Left ventricle myocardium superior (tissue), 1 donor: ENCODE data around the gene AUH. TPM values are rescaled to one million over a fixed set of nuclear protein-coding genes. Genes with fewer than 3 reads are reported as not detected.
A peak's percentile ranks its signal among the peaks of the same experiment; 100 is the strongest.

Source experiments
- ATAC-seq: fragments of 200-7000 bp; cut with Tn5 transposase; one replicate; pipeline ENCODE4 v1.9.1; 2020; ENCODE audit warnings: mild to moderate bottlenecking, moderate library complexity
- DNase-seq: peaks from one replicate; pipeline ENCODE4 v3.0.0-alpha.2; 2020
- intact Hi-C: fragments of 100-400 bp; cut with micrococcal nuclease; formaldehyde crosslinking; loops from one replicate; pipeline ENCODE4 v1.11.0; 2022
- total RNA-seq: library from RNA; stranded (reverse); fragmentation: NEBNext Ultra II Directional; extraction: Animal tissue kit (Norgen Biotek cat#: 25700); gene quantifications from one replicate; pipeline ENCODE4 v1.2.1, GENCODE V29; 2021
- donor health status: DM: no; HTN: yes; CAD: no; lungs with severe emphysema.

The AUH gene
- total RNA-seq, 1 donor from 2014 or later, result 44.1 TPM

DNA sequence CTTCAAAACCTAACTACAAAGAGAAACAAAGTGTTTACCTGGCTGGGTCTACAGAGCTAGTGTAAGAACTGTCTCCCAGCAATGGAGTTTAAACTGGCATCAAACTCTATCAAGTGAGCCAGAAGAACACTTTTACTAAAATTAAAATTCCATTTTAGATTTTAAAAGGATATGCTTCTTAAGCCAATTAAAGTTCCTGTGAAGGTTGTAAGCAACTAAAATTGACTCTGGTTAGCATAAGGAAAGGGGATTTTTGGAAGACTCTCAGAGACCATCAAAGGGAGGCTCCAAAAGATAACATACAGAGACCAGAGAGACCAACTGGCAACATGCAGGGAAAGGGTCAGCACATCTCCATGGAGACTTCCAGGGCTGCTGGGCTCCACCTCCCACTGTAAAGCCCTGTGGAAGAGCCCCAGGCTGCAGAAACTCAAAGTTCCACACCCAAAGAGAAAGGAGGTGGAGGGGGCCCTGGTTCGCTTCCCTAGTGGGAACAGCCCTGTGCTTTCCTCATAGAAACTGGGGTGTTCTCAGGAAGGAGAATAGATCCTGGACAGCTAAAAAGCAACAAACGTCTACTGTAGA lies 91.7 kb downstream of the AUH start:
- intact Hi-C loops, result no loop called here
- ATAC-seq (no peak), DNase-seq (no peak)

DNA sequence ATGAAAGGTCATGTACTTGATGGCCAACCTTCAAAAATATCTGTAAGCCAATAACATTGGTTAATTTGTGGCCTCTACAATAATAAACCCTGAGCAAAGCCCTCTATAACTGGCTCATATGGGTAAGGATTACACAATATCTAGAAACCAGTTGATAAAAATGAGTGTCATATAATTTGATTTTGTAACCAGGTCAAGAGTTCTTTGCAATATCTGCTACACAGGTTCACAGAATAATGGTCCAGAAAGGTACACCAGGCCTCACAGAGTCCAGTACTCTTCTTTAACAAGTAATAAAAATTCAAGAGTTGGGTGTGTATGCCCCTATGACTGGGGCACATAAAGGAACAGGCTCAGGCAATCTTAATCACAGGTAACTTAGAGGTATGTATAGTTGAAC lies 95.3 kb downstream of the AUH start:
- intact Hi-C loops, result no loop called here
- DNase-seq (no peak), ATAC-seq (no peak)

DNA sequence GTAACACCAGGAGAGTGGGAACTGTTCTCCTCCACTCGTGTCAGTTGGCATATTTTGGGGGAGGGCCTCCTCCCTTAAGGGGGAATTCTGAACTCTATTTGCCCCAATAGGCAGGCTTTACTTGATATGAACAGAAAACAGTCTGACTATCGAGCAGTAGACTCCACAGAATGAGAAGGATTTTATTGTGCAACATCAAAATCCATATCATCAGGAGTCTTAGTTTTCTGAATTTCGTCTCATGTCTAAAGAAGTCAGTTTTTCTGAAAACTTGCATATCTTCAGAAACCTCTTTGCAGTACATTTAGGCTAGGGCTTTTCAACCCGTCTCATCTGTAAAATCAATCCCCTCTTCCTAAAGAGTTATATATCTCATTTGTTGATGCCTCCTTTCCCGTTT lies 96.2 kb downstream of the AUH start:
- ATAC-seq (no peak), DNase-seq (no peak)
- intact Hi-C loops, result no loop called here

DNA sequence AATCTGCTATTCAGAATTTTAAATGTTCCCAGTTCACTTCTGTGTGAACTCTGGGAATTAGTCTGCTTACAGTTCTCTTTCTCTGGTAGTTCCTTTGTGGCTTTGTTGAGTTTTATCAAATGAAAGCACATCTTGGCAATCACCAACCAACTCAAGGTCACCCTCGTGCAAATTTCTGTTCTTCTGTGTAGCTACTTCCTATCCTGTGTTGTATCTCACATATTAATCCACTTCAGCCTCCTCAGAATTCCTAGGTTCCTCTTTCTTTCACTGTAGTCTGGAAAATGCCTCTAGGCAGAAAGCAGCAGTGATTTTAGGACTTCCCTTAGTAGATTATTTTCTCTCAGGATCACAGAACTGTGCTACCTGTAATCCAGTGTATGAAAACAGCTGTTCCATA lies 100.3 kb downstream of the AUH start:
- no peak for DNase-seq
- ATAC-seq, result peak; percentile 27
- intact Hi-C loops, result no loop called here

DNA sequence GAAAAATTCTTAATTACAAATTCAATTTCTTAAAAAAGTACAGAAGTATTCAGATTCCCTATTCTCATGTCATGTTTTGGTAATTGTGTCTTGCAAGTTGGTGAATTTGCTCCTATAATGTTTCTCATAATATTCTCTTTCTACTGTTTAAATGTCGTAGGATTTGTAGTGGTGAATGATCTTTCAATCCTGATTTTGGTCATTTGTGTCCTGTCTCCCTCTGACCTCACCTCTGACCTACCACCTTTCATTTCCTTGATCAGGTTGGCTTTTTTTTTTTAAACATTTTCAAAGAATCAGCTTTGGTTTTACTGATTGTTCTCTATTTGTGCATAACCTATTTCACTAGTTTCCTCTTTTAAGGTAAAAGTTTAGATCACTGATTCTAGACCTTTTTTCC lies 102.6 kb downstream of the AUH start:
- no peak for DNase-seq
- intact Hi-C loops, result no loop called here
- no peak for ATAC-seq

DNA sequence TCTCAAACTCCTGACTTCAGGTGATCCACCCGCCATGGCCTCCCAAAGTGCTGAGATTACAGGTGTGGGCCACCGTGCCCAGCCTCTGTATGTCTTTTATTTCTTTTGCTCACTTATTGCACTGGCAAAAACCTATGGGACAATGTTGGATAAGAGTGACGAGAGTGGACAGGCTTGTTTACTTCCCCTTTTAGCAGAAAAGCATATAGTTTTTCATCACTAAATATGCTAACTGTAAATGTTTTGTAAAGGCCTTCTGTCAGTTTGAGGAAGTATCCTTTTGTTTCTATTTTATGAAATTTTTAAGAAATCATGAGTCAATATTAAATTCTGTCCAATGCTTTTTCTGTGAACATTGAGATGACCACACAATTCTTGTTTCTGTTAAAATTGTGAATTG lies 103.3 kb downstream of the AUH start:
- peak; percentile 15 for ATAC-seq
- no peak for DNase-seq
- intact Hi-C loops, result no loop called here

DNA sequence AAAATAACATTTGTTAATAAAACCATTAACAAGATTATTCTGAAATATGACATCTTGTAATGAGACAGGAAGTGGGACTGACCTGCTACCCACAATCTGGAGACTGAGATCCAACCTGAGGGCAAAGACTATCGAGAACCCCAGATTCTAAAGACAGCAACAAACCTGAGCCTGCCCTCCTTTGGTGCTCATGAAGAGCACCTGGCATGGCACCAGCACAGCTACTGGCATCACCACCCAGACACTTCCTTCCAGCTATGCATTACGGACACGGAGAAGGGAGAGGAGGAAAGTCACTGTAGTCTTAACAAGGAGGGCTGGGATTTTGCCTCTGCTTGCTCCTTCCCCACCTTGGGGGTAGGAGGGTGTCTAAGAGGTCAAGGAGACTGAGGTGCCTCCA lies 105.5 kb downstream of the AUH start:
- DNase-seq, result peak; percentile 44
- intact Hi-C loops, result no loop called here
- peak; percentile 53 for ATAC-seq

DNA sequence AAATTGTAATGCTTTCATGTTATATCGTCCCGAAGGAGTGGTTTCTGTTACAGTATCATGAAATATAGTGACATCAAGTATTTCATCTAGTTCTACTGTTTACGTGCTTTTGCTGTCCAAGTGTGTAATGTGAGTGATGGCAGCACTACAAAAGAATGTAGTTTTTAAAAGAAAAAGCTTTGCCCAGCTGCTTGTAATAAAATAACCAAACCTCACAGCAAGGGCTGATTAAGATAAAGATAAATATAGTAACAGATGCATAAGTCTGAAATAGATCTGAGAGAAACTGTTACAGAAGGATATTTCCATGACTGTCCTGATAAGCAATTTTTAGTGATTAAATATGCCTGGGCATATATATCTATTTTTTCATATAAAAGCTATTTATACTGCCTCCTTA lies 106.4 kb downstream of the AUH start:
- intact Hi-C loops, result no loop called here
- ATAC-seq (no peak), DNase-seq (no peak)

DNA sequence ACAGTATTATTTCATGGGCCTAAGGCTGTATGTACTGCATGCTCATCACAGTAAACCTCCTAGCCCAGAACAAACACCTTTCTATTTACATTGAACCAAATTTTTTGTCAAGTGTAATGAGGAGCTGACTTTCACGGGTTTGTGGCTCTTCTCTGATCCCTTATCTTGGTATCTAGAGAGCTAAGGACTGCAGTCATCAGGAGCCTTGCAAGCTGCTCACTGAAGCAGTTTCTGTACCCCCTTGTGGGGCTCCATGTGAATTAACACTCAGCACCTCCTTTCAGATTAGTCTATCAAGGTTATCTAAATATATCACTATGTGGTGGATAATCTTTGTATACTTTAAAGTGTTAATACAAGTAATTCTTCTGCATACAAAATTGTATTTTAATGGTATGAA lies 108.2 kb downstream of the AUH start:
- intact Hi-C loops, result no loop called here
- no peak for DNase-seq
- ATAC-seq, result no peak

DNA sequence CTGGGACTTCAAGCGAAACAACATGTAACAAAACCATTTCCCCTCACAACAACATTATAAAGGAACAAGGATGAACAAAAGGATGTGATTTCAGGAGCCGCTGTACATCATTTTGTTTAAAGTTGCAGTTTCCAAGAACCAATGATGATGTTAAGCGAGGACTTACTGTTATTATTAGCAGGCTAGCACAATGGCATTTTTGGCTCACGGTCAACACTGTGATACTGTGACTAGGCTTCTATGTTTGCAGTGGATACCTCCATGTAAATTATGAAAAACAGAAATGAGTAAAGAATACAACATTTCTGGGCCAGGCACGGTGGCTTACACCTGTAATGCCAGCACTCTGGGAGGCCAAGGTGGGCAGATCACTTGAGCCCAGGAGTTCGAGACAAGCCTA lies 113.0 kb downstream of the AUH start:
- intact Hi-C loops, result no loop called here
- DNase-seq (no peak), ATAC-seq (peak; percentile 78)

DNA sequence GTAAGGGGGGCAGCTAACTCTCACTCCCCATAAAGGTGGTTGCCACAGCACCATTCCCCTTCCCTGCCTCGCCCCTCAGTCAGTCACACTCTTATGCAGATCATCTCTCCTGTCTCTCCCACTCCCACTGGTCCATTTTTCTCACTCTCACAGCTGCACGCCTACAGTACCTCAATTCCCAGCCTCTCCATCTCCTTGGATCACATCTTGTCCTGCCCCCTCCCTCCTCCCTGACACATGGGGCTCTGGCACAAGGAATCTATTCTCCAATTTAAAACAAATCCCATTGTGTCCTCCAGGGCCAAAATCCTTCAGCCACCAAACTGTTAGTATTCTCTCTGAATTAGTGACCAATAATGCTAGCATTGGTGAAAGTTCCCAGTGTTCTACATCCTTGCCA lies 114.4 kb downstream of the AUH start:
- DNase-seq (no peak), ATAC-seq (no peak)
- intact Hi-C loops, result no loop called here

DNA sequence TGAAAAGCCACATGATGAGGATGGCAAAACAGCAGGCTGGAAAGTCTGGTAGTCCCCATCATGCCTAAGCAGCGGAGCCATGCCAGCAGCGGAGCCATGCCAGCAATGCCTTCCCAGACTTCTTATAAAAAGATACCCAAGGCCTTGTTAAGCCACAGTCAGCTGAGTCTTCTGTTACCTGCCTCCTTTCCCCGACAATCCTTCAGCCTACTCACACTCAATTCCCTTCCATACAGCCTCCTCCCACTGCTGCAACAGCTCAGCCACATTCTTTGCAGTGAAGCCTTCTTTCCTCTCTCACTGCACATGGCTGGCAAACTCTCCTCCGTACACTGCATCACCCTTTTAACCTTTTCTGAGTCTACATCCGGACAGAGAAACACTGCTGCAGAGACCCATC lies 114.9 kb downstream of the AUH start:
- ATAC-seq (peak; percentile 46), DNase-seq (no peak)
- intact Hi-C loops, result no loop called here

DNA sequence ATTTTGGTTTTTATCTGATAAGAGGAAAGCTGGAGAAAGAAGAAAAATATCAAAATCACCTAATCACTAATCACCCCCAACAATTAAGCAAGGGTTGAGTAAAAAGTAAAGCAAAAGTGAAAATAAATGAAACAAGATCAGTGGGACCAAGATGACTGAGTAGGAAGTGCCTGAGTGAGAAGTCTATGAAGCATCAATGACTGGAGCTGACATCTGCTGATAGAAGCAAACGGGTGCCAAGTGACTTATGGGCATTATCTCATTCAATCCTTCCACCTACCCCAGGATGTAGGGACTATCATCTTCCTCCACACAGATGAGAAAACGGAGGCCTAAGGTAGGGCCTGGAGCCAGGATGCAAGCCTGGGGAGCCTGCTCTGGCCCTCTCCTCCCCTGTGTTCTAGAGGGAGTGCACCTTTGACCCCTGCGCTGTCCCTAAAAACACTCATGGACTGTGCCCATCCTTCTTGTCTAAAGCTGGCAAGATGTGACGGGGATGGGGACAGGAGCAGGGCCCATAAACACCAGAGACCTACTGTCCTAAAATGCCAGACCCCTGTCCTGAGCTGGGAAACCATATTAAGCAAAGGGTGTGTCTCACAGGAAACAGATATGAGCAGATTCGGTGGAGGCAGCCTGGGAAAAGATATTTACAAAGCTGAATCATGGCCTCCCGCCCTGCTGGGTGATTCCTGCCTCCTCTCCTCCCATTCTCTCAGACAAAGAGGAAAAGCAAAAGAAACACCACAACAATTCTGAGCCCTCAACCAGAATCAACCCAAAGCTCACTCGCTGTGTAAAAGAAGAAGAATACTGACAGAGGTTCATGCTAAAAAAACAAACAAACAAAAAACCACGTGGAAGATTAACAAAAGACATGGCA lies 116.0 kb downstream of the AUH start:
- no peak for ATAC-seq
- intact Hi-C loops, result no loop called here
- DNase-seq, result no peak

DNA sequence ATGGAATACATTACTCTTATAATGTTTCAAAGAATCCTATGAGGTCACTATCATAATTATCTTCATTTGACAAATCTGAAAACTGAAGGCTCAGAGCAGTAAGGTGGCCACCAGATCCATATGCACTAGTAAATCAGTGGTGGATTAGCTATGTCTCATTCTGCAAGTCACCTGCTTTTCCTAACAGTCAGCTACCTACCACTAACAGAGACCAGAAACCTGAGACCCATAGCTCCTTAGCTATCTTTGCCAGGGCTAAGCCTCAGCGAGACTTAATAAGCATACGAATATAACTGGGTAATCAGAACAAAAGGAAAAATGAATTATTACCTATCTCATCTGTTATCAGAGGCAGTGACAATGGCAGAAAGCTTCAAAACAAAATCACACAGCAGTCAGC lies 118.7 kb downstream of the AUH start:
- intact Hi-C loops, result no loop called here
- DNase-seq (no peak), ATAC-seq (no peak)

DNA sequence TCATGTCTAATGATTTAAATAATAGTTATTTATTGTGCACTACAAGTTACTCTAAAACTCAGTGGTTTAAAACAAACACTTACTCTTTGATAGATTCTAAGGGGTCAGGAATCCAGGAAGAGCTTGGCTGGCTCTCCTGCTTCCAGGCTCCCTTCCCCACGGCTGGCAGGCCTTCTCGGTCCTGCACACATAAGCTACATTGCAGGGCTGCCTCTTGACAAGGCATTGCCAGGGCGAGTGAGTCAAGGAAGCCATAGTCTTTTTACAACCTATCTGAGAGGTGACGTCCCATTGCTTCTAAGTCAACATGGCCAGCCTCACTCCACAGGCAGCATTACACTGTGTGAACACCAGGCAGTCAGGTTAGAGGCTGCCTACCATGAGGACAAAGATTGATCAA lies 119.8 kb downstream of the AUH start:
- no peak for DNase-seq
- ATAC-seq, result peak; percentile 51
- intact Hi-C loops, result no loop called here

DNA sequence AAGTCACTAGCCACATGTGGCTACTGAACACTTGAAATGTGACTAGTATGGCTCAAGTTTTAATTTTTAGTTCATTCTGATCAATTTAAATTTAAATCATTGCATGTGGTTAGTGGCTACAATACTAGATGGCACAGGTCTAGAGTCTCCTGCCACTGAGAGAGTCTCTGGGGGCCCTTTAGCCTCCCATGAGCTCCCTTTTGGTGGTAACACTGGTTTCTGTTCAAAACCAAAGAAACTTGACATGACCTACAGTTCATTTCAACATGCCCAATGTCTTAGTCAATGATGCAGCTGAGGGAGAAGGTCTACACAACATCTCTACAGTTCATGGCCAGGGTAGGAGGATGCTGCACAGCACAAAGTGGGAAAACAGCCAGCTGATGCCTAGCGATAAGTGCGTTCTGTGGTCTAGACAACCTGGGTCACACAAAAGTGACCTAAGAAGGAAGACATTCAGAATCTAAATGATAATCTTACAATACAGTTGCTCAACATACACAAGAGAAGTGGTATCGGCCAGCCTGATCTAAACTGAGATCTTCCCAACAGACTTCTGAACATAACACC lies 121.0 kb downstream of the AUH start:
- ATAC-seq, result no peak
- no peak for DNase-seq
- intact Hi-C loops, result no loop called here

DNA sequence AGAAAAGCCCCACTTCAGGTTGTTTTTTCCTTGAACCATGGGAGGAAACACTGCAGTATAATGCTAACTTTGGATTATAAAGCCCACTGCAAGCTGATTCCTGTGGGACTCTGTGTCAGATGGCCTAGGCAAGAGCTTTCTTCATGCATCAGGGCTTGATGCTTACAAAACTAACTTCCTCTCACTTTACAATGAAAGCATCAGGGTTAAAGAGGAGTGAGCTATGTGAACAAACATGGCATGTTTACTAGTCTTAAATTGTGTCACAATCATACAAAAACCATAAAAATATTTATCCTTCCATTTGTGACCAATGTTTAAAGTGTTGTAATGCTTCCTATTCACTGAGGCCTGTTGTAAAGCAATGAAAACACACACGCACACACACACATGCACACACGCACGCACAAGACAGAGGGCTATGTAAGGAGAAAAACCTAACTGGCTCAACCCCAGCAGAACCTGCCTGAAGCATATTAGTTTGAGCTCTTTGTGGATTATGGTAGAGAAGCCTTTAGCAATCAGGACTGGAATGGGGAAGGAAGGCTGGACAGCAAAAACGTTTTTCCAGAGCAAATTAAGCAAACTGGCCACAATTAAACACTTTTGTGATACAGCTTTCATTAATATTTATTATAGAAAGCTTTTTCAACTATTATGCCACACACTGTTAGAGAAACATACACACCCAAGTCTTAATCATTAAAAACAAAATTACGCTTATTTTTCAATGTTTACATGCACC lies 122.2 kb downstream of the AUH start:
- DNase-seq, result no peak
- intact Hi-C loops, result no loop called here
- no peak for ATAC-seq

DNA sequence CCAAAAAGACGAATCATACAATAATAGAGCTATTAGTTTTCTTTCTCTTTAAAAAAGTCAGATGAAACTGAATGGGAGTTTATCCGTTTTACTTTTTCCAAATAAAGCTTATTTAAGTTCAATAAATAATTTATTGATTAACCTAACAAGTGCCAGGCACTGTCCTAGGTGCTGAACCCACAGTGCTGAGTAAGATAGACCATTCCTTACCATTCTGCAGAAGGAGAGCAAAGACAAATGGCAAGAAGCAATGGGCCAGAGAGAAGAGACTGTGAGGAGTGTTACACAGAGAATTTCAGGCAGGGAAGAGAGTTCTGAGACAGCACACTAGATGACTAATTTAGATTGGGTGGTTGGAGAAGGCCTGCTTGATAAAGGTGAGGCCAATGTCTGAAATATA lies 127.2 kb downstream of the AUH start:
- intact Hi-C loops, result no loop called here
- DNase-seq (no peak), ATAC-seq (no peak)

DNA sequence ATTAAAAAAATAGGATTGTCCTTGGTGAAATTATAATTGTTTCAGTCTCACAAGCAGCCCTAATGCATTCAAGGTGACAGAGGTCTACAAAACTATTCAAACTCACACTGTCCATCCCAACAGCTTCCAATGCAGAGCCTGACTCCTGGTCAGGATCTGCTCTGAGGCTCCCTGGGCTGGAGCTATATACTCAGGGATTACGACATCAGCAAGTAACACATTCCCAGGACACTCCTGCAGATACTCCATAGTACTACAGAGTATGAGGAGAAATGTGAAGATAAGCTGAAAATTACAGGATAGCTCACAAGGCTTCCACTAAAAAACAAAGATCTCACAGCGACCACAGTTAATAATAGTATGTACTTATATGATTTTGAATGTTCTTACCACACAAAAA lies 130.1 kb downstream of the AUH start:
- ATAC-seq (no peak), DNase-seq (no peak)
- intact Hi-C loops, result no loop called here

DNA sequence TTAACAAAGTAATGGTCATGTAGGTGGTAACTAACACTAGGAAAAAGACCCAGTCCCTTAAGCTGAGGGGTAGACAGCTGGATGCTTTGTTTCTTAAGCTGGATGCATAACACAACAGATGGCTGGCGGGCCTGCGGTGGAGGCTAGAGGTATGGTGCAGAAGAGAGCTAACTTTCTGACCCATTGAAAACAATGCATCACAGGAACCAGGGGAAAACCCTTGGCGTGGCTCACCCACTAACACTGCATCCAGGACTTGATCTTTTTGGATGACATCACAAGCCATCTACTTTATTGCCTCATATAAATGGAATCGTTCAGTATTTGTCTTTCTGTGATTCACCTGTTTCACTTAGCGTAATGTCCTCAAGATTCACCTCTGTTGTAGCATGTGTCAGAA lies 138.7 kb downstream of the AUH start:
- intact Hi-C loops, result no loop called here
- no peak for DNase-seq
- peak; percentile 15 for ATAC-seq
